HFF-Myc (cell line): ENCODE measurements around the gene DNAJC8.

Experiments
- DNase-seq: peaks from one replicate; pipeline ENCODE4 v3.0.0-alpha.2; 2011; ENCODE audit warnings: low read depth; ENCODE audit errors: extremely low read depth
- H3K4me3 ChIP-seq: replicated peaks from 2 replicates; pipeline ENCODE4 v1.5.1; 2011; ENCODE audit warnings: low read depth, mild to moderate bottlenecking, control low read depth, low read length
- TF ChIP-seq, protein P1 (sequence below): IDR thresholded peaks from 2 replicates; pipeline ENCODE4 v1.5.1; 2012; ENCODE audit warnings: mild to moderate bottlenecking, low read depth, low read length, control low read depth; ENCODE audit errors: missing control alignments

The DNAJC8 gene

GRCh38 chr1:28273216-28273860 lies 40.5 kb upstream of the DNAJC8 start:
- TF ChIP-seq, protein P1, sequence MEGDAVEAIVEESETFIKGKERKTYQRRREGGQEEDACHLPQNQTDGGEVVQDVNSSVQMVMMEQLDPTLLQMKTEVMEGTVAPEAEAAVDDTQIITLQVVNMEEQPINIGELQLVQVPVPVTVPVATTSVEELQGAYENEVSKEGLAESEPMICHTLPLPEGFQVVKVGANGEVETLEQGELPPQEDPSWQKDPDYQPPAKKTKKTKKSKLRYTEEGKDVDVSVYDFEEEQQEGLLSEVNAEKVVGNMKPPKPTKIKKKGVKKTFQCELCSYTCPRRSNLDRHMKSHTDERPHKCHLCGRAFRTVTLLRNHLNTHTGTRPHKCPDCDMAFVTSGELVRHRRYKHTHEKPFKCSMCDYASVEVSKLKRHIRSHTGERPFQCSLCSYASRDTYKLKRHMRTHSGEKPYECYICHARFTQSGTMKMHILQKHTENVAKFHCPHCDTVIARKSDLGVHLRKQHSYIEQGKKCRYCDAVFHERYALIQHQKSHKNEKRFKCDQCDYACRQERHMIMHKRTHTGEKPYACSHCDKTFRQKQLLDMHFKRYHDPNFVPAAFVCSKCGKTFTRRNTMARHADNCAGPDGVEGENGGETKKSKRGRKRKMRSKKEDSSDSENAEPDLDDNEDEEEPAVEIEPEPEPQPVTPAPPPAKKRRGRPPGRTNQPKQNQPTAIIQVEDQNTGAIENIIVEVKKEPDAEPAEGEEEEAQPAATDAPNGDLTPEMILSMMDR = no peak

DNA sequence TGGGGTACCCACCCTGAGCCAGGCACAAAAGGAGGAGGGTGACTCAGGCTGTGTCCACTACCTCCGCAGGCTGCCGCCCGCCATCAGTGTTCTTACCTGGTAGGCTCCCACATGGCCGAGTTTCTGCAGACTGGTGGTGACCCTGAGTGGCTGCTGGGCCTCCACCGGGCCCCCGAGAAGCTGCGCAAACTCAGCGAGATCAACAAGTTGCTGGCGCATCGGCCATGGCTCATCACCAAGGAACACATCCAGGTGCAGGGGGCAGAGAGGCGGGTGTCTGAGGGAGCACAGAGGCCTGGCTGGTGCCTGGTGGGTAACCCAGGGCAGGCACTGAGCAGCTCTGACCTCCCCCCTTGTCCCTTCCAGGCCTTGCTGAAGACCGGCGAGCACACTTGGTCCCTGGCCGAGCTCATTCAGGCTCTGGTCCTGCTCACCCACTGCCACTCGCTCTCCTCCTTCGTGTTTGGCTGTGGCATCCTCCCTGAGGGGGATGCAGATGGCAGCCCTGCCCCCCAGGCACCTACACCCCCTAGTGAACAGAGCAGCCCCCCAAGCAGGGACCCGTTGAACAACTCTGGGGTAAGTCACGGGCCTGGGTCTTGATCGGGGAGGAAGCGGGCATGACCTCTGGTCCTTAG lies 39.5 kb upstream of the DNAJC8 start:
- TF ChIP-seq, protein P1 = no peak
- DNase-seq = no peak

More at GRCh38 chr1:28273216-28273860, 40.5 kb upstream of the DNAJC8 start:
- DNase-seq = no peak
- no peak overlapping the region for H3K4me3 ChIP-seq

GRCh38 chr1:28269529-28269928 lies 36.7 kb upstream of the DNAJC8 start:
- TF ChIP-seq, protein P1 = no peak
- no peak for DNase-seq
- no peak overlapping the region for H3K4me3 ChIP-seq

More for the DNA sequence above, 39.5 kb upstream of the DNAJC8 start:
- no peak overlapping the region for H3K4me3 ChIP-seq

- no peak for DNase-seq
- no peak overlapping the region for H3K4me3 ChIP-seq
- TF ChIP-seq, protein P1 = no peak
These were observed 34.8 kb upstream of the DNAJC8 start for GRCh38 chr1:28267633-28268032.

DNA sequence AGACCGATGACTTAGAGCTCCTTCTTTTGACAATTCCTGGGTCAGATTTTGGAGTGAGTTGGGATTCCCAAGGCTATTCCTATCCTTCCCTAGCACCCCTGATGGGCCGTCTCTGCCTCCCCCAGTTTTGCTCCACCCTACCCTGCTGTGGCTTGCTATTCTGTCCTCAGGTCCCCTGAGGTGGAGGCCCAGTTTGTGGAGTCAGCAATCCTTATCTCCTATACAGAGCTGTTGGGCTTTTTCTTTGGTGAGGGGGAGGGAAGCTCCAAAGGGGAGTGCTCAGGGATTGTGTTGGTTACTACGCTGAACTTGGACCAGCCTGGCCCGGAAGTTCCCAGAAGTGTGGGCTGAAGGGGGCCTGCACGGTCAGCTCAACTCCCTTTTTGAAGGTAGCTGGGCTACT lies 34.1 kb upstream of the DNAJC8 start:
- H3K4me3 ChIP-seq = no peak overlapping the region
- TF ChIP-seq, protein P1 = no peak
- no peak for DNase-seq

DNA sequence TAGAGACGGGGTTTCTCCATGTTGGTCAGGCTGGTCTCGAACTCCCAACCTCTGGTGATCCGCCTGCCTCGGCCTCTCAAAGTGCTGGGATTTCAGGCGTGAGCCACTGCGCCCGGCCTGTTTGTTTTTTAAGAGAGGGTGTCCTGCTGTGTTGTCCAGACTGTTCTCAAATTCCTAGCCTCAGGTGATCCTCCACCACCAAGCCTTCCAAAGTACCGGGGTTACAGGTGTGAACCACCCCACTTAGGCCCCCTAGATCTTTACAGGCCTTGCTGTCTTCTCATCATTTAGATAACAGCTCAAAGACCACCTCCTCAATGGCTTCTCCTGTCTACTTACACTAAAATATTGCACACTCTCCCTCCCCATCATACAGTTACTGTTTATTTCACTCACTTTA lies 32.7 kb upstream of the DNAJC8 start:
- no peak overlapping the region for H3K4me3 ChIP-seq
- DNase-seq = no peak
- TF ChIP-seq, protein P1 = no peak

DNA sequence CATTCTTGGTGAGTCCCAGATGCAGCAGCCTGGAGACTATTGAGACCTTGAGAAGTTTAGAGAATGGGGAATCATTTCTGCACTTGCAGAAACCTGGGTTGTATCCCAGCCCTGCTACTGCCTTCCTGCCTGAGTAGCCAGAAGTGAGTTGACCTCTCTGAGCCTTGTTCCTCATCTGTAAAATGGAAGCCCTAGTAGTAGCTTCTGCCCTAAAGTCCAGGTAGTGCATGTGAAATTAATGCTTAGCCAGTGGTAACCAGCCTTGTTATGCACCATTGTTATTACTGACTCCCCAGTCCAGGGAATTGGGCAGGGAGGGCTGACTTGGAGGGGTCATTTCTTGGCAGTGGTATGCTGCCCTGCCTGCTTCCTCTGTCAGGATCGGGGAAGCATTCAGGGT lies 32.1 kb upstream of the DNAJC8 start:
- no peak for DNase-seq
- TF ChIP-seq, protein P1 = no peak
- H3K4me3 ChIP-seq = no peak overlapping the region
